SK-N-MC (cell line): Measurements from ENCODE around the gene HNRNPF.

Experiments used
- EZH2 ChIP-seq: fragments of 200-600 bp; sonication (generic); IDR thresholded peaks from one replicate; pipeline ENCODE4 v1.6.1; 2017; ENCODE audit warnings: antibody characterized with exemption
- POLR2AphosphoS5 ChIP-seq: IDR thresholded peaks from 2 replicates; pipeline ENCODE4 v1.6.1; 2012; ENCODE audit warnings: mild to moderate bottlenecking, low read depth, low read length, borderline replicate concordance

- TF ChIP-seq EZH2 (no peak), POLR2AphosphoS5 (no peak)
Measured at GRCh38 chr10:43386549-43386948, 22.4 kb downstream of the HNRNPF start.
